AG10803 (cell line): Measurements from ENCODE around the gene PCK2.

ENCODE experiments used
- DNase-seq: peaks from one replicate; pipeline ENCODE4 v3.0.0; 2010; ENCODE audit warnings: low read depth
- H3K4me3 ChIP-seq: 2 replicates; pipeline ENCODE4 v1.5.1; 2011; ENCODE audit warnings: mild to moderate bottlenecking, low read length, control low read depth
- CTCF ChIP-seq: conservative IDR thresholded peaks from 2 replicates; pipeline ENCODE4 v1.5.1; 2011; ENCODE audit warnings: mild to moderate bottlenecking, low read length, control low read depth, inconsistent platforms

The PCK2 gene

GRCh38 chr14:24054324-24054641 is 39.8 kb upstream of the PCK2 start:
- DNase-seq: no peak
- no peak for TF ChIP-seq CTCF
- H3K4me3 ChIP-seq: no peak overlapping the region

GRCh38 chr14:24054646-24055045 is 39.5 kb upstream of the PCK2 start:
- no peak overlapping the region for H3K4me3 ChIP-seq
- no peak for DNase-seq
- no peak for TF ChIP-seq CTCF

GRCh38 chr14:24055971-24056799 is 37.9 kb upstream of the PCK2 start:
- no peak for TF ChIP-seq CTCF
- DNase-seq: no peak
- H3K4me3 ChIP-seq: no peak overlapping the region

GRCh38 chr14:24056800-24057184 is 37.3 kb upstream of the PCK2 start:
- no peak for TF ChIP-seq CTCF

GRCh38 chr14:24057271-24057670 is 36.8 kb upstream of the PCK2 start:
- no peak for TF ChIP-seq CTCF
- DNase-seq: no peak
- no peak overlapping the region for H3K4me3 ChIP-seq

More at GRCh38 chr14:24056800-24057184, 37.3 kb upstream of the PCK2 start:
- H3K4me3 ChIP-seq: no peak overlapping the region
- no peak for DNase-seq

GRCh38 chr14:24057867-24058259 is 36.2 kb upstream of the PCK2 start:
- DNase-seq: no peak
- no peak overlapping the region for H3K4me3 ChIP-seq
- no peak for TF ChIP-seq CTCF

- DNase-seq: peak; percentile 67
- TF ChIP-seq CTCF: peak; percentile 85
Measured at GRCh38 chr14:24058260-24058950, 35.7 kb upstream of the PCK2 start.

More at GRCh38 chr14:24058260-24058950, 35.7 kb upstream of the PCK2 start:
- H3K4me3 ChIP-seq: no peak overlapping the region
